Type B pancreatic cell (in vitro differentiated cells): ENCODE data around the gene PRKACB. TPM values are rescaled to one million over a fixed set of nuclear protein-coding genes. Genes with fewer than 3 reads are reported as not detected.

Source experiments
- DNase-seq: peaks from one replicate; pipeline ENCODE4 v3.0.0; 2021; ENCODE audit warnings: mixed read lengths; ENCODE audit not compliant: unreplicated experiment; ENCODE audit errors: extremely low spot score
- H3K27ac Mint-ChIP-seq: 2 replicates; pipeline ENCODE4 v1.8.0; 2021; ENCODE audit warnings: mild to moderate bottlenecking, mixed read lengths
- H3K27me3 Mint-ChIP-seq: 2 replicates; pipeline ENCODE4 v1.8.0; 2021; ENCODE audit warnings: mixed read lengths
- H3K36me3 Mint-ChIP-seq: 2 replicates; pipeline ENCODE4 v1.8.0; 2021; ENCODE audit warnings: mixed read lengths
- H3K4me1 Mint-ChIP-seq: one replicate; pipeline ENCODE4 v1.8.0; 2021; ENCODE audit warnings: mixed read lengths; ENCODE audit not compliant: unreplicated experiment
- H3K4me3 Mint-ChIP-seq: 2 replicates; pipeline ENCODE4 v1.8.0; 2021; ENCODE audit warnings: mild to moderate bottlenecking, mixed read lengths
- H3K9me3 Mint-ChIP-seq: 2 replicates; pipeline ENCODE4 v1.8.0; 2021; ENCODE audit warnings: mixed read lengths
- CTCF ChIP-seq: fragments of 200-600 bp; sonication (generic); conservative IDR thresholded peaks from 2 replicates; pipeline ENCODE4 v1.5.0; 2021; ENCODE audit warnings: antibody characterized with exemption, mild to moderate bottlenecking
- total RNA-seq: library from RNA; stranded (reverse); gene quantifications from 2 replicates; pipeline ENCODE4 v1.2.1, GENCODE V29; 2021; ENCODE audit warnings: low replicate concordance

PRKACB gene
- total RNA-seq, 1 donor from 2014 or later: 36.0 TPM

GRCh38 chr1:84259989-84260388 is 115.9 kb downstream of the PRKACB start:
- Mint-ChIP-seq H3K27ac (no peak overlapping the region), H3K9me3 (peaks cover 7% of the 10 kb centered on the region), H3K4me3 (no peak overlapping the region), H3K36me3 (no peaks in the 10 kb centered on the region), H3K27me3 (no peaks in the 10 kb centered on the region), H3K4me1 (peaks cover 11% of the 10 kb centered on the region)
- DNase-seq: no peak
- TF ChIP-seq CTCF: no peak

- H3K36me3 Mint-ChIP-seq: no peaks in the 10 kb centered on the region
- no peaks in the 10 kb centered on the region for H3K27me3 Mint-ChIP-seq
These were observed 116.9 kb downstream of the PRKACB start for GRCh38 chr1:84260852-84261518.

GRCh38 chr1:84264961-84265360 is 120.9 kb downstream of the PRKACB start:
- no peak overlapping the region for H3K27ac Mint-ChIP-seq
- no peaks in the 10 kb centered on the region for H3K27me3 Mint-ChIP-seq
- H3K9me3 Mint-ChIP-seq: peaks cover 6% of the 10 kb centered on the region
- no peak for TF ChIP-seq CTCF
- no peak overlapping the region for H3K4me3 Mint-ChIP-seq
- H3K4me1 Mint-ChIP-seq: peaks cover 17% of the 10 kb centered on the region
- H3K36me3 Mint-ChIP-seq: peaks cover 3% of the 10 kb centered on the region
- no peak for DNase-seq

More at GRCh38 chr1:84260852-84261518, 116.9 kb downstream of the PRKACB start:
- DNase-seq: no peak
- TF ChIP-seq CTCF: no peak
- peaks cover 11% of the 10 kb centered on the region for H3K4me1 Mint-ChIP-seq
- H3K4me3 Mint-ChIP-seq: no peak overlapping the region
- H3K9me3 Mint-ChIP-seq: no peaks in the 10 kb centered on the region
- H3K27ac Mint-ChIP-seq: no peak overlapping the region

GRCh38 chr1:84265867-84266266 is 121.8 kb downstream of the PRKACB start:
- Mint-ChIP-seq H3K36me3 (peaks cover 4% of the 10 kb centered on the region), H3K27me3 (no peaks in the 10 kb centered on the region), H3K4me1 (peaks cover 19% of the 10 kb centered on the region), H3K4me3 (no peak overlapping the region), H3K9me3 (peaks cover 7% of the 10 kb centered on the region), H3K27ac (peak overlapping the region; percentile 20)
- TF ChIP-seq CTCF: no peak
- no peak for DNase-seq

GRCh38 chr1:84266748-84267147 is 122.7 kb downstream of the PRKACB start:
- peaks cover 7% of the 10 kb centered on the region for H3K9me3 Mint-ChIP-seq

More at GRCh38 chr1:84266748-84267147, 122.7 kb downstream of the PRKACB start:
- H3K27me3 Mint-ChIP-seq: no peaks in the 10 kb centered on the region
- peak overlapping the region; percentile 8 for H3K4me3 Mint-ChIP-seq
- no peak for DNase-seq
- H3K4me1 Mint-ChIP-seq: peaks cover 24% of the 10 kb centered on the region
- no peak overlapping the region for H3K27ac Mint-ChIP-seq
- TF ChIP-seq CTCF: no peak
- peaks cover 4% of the 10 kb centered on the region for H3K36me3 Mint-ChIP-seq
